ENCODE results near the gene JOSD1.

The JOSD1 gene

DNA sequence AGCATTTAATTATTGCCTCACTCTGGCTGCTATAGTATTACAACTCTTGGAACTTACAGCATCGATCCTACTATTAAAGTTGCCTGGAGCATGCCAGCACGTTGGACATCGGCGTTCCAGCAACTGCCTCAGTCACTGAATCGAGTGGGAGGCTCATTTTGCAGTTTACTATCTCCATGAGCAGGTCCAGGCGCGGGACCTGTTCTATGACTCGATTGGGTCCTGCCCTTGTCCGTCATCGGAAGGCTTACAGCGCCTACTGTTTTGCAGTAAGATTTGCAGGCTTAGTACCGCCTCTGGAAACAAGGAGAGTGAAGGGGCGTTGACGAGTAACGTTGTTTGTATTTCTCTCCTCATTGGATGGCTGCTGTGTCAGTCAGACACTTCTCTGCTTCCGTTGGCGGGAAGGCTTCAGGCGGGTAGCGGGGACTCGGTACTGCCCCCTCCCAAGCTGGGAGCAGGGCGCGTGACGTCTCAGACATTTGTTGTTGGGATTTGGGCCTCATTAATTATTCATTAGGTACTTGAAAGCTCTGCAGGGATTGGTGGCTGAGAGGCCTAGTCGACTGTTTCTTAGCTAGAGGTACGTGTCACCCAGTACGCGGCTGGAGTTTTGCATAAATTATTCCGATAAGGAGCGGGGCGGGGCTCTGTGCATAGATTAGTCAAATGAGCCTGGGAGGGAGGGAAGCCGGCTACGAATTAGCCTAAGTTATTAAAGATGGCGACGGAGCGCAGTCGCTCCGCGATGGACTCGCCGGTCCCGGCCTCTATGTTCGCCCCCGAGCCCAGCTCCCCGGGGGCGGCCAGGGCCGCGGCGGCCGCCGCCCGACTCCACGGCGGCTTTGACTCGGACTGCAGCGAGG is 4.7 kb upstream of the JOSD1 start, which contains the start of gene GTPBP1:
Gene GTPBP1, plus strand, starts transcription at position 710 of the 866 bp plus-strand sequence. Its CDS starts 12 bp downstream, at position 722.
- TF ChIP-seq, protein P1, sequence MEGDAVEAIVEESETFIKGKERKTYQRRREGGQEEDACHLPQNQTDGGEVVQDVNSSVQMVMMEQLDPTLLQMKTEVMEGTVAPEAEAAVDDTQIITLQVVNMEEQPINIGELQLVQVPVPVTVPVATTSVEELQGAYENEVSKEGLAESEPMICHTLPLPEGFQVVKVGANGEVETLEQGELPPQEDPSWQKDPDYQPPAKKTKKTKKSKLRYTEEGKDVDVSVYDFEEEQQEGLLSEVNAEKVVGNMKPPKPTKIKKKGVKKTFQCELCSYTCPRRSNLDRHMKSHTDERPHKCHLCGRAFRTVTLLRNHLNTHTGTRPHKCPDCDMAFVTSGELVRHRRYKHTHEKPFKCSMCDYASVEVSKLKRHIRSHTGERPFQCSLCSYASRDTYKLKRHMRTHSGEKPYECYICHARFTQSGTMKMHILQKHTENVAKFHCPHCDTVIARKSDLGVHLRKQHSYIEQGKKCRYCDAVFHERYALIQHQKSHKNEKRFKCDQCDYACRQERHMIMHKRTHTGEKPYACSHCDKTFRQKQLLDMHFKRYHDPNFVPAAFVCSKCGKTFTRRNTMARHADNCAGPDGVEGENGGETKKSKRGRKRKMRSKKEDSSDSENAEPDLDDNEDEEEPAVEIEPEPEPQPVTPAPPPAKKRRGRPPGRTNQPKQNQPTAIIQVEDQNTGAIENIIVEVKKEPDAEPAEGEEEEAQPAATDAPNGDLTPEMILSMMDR (conservative IDR thresholded peaks at IDR 0.05), result no peak

DNA sequence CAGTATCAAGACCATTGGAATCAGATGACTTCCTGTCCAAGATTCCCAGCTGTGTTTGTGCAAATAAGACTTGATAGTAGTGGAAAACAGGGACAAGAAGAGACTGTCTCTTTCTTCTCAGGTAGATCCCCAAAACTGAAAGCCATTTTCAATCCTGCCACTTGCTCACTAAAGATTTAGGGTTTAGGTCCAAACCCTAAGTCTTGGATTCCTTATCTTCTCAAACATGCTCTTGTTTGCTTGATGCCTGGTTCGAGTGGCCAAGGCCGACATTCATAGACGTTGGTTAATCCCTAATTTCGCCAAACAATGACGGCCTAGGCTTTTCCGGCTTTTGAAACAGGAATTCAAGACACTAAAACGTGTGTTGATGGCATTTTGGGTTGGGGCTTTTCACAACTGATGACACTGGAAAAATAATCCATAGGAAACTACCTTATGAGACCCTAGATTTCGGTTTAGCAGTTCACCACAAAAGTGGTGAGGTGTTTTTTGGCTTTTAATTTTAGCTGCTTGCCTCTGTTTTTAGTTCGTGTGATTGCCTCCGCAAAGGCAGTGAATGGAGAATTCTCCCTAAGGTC is 4.0 kb upstream of the JOSD1 start:
- peak overlapping the region; percentile 90 for H3K27ac ChIP-seq
- TF ChIP-seq, protein P1 (conservative IDR thresholded peaks at IDR 0.05), result no peak

More for the DNA sequence above, 4.7 kb upstream of the JOSD1 start, which contains the start of gene GTPBP1:
- peak within 1 kb of the TSS; percentile 90 for H3K27ac ChIP-seq

DNA sequence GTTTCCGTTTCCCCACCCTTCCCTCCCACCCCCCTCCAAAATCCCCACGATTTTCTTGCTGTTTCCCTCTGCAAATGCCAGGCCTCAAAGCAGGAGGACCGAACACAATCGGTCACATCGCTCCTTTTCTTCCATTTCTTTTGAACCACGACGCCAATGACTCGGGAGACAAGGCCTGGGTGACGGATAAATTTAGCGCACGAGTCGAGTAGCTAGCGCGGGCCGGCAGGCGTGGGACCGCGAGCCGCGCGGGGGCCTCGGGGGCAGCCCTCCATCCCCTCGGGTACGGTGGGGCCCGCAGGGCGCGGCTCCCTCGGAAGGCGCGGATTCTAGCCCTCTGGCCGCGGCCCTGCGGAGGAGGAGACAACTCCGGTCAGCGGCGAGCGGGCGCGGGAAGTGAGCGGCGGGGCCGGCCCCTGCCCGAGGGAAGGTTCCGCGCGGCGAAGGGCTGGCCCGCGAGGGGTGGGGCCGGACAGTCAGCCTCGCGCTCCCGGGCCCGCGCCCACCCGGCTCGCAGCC is 414 bp downstream of the JOSD1 start:
- TF ChIP-seq, protein P1 (conservative IDR thresholded peaks at IDR 0.05), result no peak
- peak overlapping the region; percentile 85 for H3K27ac ChIP-seq

DNA sequence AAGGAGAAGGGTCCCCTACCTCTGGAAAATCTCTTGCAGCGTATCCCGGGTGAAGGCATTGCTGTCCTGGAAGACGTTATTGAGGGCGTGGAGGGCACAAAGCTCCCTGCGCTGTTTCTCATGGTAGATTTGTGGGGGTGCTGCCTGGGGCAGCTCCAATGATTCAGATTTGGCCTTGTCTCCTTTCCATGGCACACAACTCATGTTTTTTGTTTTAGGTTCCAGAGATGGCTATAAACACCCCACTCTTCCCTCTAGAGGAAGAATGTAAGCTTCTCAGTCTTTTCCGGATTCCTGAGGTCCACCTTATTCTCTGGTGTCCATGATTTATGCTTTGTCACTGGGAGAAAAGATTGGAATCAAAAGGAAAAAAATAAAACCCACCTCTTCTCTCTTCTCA is 959 bp downstream of the JOSD1 start:
- TF ChIP-seq, protein P1 (conservative IDR thresholded peaks at IDR 0.05), result no peak

DNA sequence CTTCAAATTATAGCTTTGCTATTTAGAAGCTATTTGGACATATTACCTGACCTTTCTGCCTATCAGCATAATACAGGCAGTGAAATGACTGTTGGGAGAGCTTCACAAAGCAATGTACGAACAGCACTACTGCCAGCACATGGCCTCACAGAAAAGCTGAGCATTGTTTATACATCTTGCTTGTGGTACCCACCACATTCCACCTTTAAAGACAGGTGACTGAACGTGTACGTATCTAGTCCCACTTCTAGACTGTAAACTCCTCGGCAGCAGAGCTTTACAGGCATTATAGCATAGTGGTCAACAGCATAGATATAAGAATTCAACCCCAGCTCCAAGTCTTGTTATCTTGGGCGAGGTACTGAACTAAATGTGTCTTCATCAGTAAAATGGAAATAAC is 1.6 kb downstream of the JOSD1 start:
- TF ChIP-seq, protein P1 (conservative IDR thresholded peaks at IDR 0.05), result no peak
- peak overlapping the region; percentile 85 for H3K27ac ChIP-seq

More for the DNA sequence above, 959 bp downstream of the JOSD1 start:
- peak overlapping the region; percentile 85 for H3K27ac ChIP-seq

DNA sequence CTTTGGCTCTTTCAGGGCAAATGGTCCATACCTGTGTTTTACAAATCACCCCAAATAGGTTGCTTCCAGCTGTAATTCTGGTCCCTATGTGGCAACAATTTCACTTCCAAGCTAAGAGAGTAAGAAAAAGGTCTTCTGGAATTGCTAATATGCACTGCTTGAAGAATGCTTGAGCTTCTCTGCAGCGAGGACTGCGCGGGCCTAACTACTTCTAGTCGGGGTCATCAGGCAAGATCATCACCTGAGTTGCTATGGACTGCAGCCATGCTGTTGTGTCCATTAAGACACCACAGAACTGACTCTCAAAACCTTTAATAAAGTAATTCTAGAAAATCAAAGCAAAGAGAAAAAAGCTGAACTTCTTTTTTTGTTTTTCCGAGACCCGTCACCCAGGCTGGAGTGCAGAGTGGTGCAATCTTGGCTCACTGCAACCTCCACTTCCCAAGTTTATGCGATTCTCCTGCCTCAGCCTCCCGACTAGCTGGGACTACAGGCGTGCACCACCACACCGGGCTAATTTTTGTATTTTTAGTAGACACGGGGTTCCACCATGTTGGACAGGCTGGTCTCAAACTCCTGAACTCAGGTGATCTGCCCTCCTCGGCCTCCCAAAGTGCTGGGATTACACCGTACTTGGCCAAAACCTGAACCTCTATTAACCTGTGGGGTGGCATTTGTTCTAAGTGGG is 2.2 kb downstream of the JOSD1 start:
- TF ChIP-seq, protein P1 (conservative IDR thresholded peaks at IDR 0.05), result no peak
- peak overlapping the region; percentile 85; the same call in 1 of the 2 replicates for H3K27ac ChIP-seq

Measured in VCaP (cell line).